CD8-positive, alpha-beta memory T cell (primary cell): ENCODE results near the gene ULK4. TPM values are rescaled to one million over a fixed set of nuclear protein-coding genes. Genes with fewer than 3 reads are reported as not detected.
"Not testable (repeated sequence)": the region's sequence is repeated elsewhere in the genome, so short reads cannot be mapped to it uniquely, and the experiment has no call there.

ENCODE experiments used
- CTCF ChIA-PET: fragments of 350-600 bp; sonication (Branson Sonifier 250); formaldehyde crosslinking; loops from one replicate; lab custom pipeline; 2021; ENCODE audit warnings: antibody characterized with exemption; lab: Charles Lee
- POLR2A ChIA-PET: fragments of 350-600 bp; sonication (Branson Sonifier 250); formaldehyde crosslinking; loops from one replicate; lab custom pipeline; 2021; ENCODE audit warnings: antibody characterized with exemption; lab: Charles Lee
- DNase-seq, 5 donors: peaks; one replicate each; pipeline versions ENCODE4 v3.0.0 to v3.0.0-alpha.2; 2020 to 2022; ENCODE audit warnings: mixed read lengths in 1 of 5
- H3K27ac ChIP-seq: one replicate; pipeline ENCODE4 v1.7.0; 2013; ENCODE audit warnings: low read depth, mild to moderate bottlenecking, low read length, moderate library complexity
- H3K27me3 ChIP-seq: 2 replicates; pipeline ENCODE4 v1.7.0; 2013; ENCODE audit warnings: low read length, mild to moderate bottlenecking; ENCODE audit not compliant: insufficient read depth, poor library complexity, severe bottlenecking
- H3K36me3 ChIP-seq: 2 replicates; pipeline ENCODE4 v1.7.0; 2013; ENCODE audit warnings: mild to moderate bottlenecking, low read length, moderate library complexity; ENCODE audit not compliant: insufficient read depth
- H3K4me1 ChIP-seq: 2 replicates; pipeline ENCODE4 v1.7.0; 2013; ENCODE audit warnings: mild to moderate bottlenecking, low read length, moderate library complexity; ENCODE audit not compliant: insufficient read depth
- H3K4me3 ChIP-seq: 2 replicates; pipeline ENCODE4 v1.7.0; 2013; ENCODE audit warnings: mild to moderate bottlenecking, low read length
- H3K9me3 ChIP-seq: 2 replicates; pipeline ENCODE4 v1.7.0; 2013; ENCODE audit warnings: mild to moderate bottlenecking, low read length
- H3K27ac Mint-ChIP-seq, 8 donors: one replicate each; pipeline ENCODE4 v1.8.0; 2020 to 2021; ENCODE audit warnings: mixed read lengths in 8 of 8, mild to moderate bottlenecking in 6 of 8, inconsistent platforms in 3 of 8, moderate library complexity in 3 of 8
- H3K27me3 Mint-ChIP-seq, 2 donors: one replicate each; pipeline ENCODE4 v1.8.0; 2020 to 2021; ENCODE audit warnings: mixed read lengths in 2 of 2, mild to moderate bottlenecking in 1 of 2, moderate library complexity in 1 of 2
- H3K36me3 Mint-ChIP-seq, 3 donors: one replicate each; pipeline ENCODE4 v1.8.0; 2020 to 2021; ENCODE audit warnings: mixed read lengths in 3 of 3, inconsistent platforms in 1 of 3, mild to moderate bottlenecking in 1 of 3
- H3K4me1 Mint-ChIP-seq, 3 donors: one replicate each; pipeline ENCODE4 v1.8.0; 2020 to 2021; ENCODE audit warnings: mixed read lengths in 3 of 3, inconsistent platforms in 1 of 3, mild to moderate bottlenecking in 1 of 3
- H3K4me3 Mint-ChIP-seq, 7 donors: one replicate each; pipeline ENCODE4 v1.8.0; 2020 to 2021; ENCODE audit warnings: mixed read lengths in 7 of 7, mild to moderate bottlenecking in 6 of 7, moderate library complexity in 4 of 7, inconsistent platforms in 2 of 7
- H3K9me3 Mint-ChIP-seq, 5 donors: one replicate each; pipeline ENCODE4 v1.8.0; 2020 to 2022; ENCODE audit warnings: mixed read lengths in 5 of 5, mild to moderate bottlenecking in 3 of 5, moderate library complexity in 2 of 5, inconsistent platforms in 1 of 5
- polyA plus RNA-seq: library from polyadenylated mRNA; unstranded; fragments of 300-500 nt; fragmentation: Illumina TruSeq; gene quantifications from one replicate; pipeline ENCODE4 v1.2.3, GENCODE V29; 2021
- total RNA-seq, 2 experiments: library from RNA; stranded (reverse); gene quantifications; one replicate each; pipeline ENCODE4 v1.2.3, GENCODE V29; 2021

ULK4 gene
- total and polyA plus RNA-seq, 3 experiments from 2014 or later, result 10.4 to 12.7 (median 12.3) TPM

DNA sequence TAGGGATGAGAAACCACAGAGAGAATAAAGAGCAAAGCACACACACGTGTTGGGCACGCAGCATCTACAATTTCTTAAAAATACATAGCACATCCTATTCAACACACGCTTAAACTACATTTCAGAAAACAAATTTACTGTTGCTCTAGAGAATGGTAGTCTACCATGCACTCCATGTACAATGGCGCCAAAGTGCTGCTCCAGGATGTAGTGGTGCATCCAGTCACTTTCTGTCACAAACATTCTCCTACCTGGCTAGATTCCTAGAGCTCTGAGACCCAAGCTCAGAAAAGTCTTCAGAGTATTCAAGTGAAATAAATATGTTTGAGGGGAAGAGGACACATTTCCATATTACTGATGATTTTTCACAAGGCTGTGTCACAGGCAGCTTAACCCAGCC is 388.3 kb downstream of the ULK4 start:
- no peaks in the 10 kb centered on the region for H3K4me1 Mint-ChIP-seq
- H3K4me3 Mint-ChIP-seq, result no peak overlapping the region

DNA sequence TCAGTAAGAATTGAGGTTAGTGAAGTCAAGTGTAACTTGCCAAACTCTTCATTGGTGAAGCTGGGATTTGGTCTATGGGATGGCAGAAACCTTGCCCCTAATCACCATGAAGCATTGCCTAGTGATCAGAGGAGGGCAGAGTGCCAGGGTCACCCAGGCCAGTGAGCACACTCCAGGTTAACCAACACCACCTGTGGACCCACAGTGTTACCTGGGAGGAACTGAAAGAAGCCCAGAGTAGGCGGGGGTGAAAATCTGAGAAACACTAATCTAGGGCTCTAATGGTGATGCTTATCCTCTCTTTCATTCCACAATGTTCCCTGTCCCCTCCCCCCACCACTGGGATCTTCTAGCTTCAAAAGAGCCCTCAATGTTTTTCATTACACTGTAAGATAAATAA is 389.8 kb downstream of the ULK4 start:
- no peak overlapping the region for H3K27ac ChIP-seq
- POLR2A ChIA-PET, result no interaction called here
- Mint-ChIP-seq H3K4me3 (no peak overlapping the region), H3K9me3 (peaks cover 0 to 5% (median 0%) of the 10 kb centered on the region in 5 donors), H3K36me3 (peaks cover 0 to 29% (median 4%) of the 10 kb centered on the region in 3 donors), H3K4me1 (no peaks in the 10 kb centered on the region), H3K27ac (no peak overlapping the region), H3K27me3 (no peaks in the 10 kb centered on the region)
- CTCF ChIA-PET, result interaction anchor here (0.9 kb wide), 1 partner anchor 39 kb away, joined by 3 read pairs; no protein-coding TSS in a partner anchor
- no peaks in the 10 kb centered on the region for H3K4me1 ChIP-seq
- no peaks in the 10 kb centered on the region for H3K27me3 ChIP-seq
- H3K9me3 ChIP-seq, result no peaks in the 10 kb centered on the region
- no peak overlapping the region for H3K4me3 ChIP-seq
- DNase-seq, result no peak
- no peaks in the 10 kb centered on the region for H3K36me3 ChIP-seq

More for the DNA sequence above, 388.3 kb downstream of the ULK4 start:
- Mint-ChIP-seq H3K27me3 (no peaks in the 10 kb centered on the region), H3K9me3 (no peaks in the 10 kb centered on the region), H3K36me3 (peaks cover 0 to 26% (median 4%) of the 10 kb centered on the region in 3 donors), H3K27ac (no peak overlapping the region)
- H3K27ac ChIP-seq, result no peak overlapping the region
- no peaks in the 10 kb centered on the region for H3K27me3 ChIP-seq
- H3K36me3 ChIP-seq, result no peaks in the 10 kb centered on the region
- no peak for DNase-seq
- ChIA-PET CTCF (no interaction called here), POLR2A (no interaction called here)
- no peaks in the 10 kb centered on the region for H3K4me1 ChIP-seq
- no peak overlapping the region for H3K4me3 ChIP-seq
- H3K9me3 ChIP-seq, result no peaks in the 10 kb centered on the region

DNA sequence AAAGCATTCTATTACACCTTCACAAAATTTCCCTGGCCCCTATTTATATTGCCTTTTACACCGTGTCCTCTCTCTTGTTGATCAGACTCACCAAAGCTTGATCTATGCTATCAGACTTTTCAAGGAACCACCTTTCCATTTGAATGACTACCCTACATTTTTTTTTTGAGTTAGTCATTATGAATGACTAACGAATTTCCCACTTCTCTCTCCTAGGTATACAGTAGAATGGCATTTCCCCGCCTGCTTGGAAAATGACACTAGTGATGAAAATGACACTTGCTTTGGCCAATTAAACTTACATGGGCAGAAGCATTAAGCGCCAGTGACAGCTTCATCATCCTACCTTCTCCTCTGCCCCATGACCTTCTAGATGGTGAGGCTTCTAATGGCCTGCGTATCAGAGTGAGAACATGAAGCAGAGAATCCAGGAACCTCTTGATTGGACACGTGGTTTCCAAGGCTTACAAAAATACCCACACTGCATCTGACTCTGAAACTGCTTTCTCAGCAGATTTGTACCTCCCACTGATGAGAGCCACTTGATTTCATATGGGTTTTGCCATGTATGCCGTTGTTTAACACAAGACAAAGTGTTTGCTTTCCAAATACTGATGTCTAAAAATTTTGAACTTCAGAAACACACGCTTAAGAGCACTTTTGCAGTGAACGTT is 392.1 kb downstream of the ULK4 start:
- H3K4me1 ChIP-seq, result no peaks in the 10 kb centered on the region
- no peaks in the 10 kb centered on the region for H3K27me3 ChIP-seq
- ChIA-PET CTCF (no interaction called here), POLR2A (no interaction called here)
- no peak overlapping the region for H3K4me3 ChIP-seq
- Mint-ChIP-seq H3K9me3 (peaks cover 0 to 14% (median 0%) of the 10 kb centered on the region in 5 donors), H3K36me3 (peaks cover 9 to 46% (median 11%) of the 10 kb centered on the region in 3 donors), H3K27ac (no peak overlapping the region), H3K4me1 (no peaks in the 10 kb centered on the region), H3K4me3 (no peak overlapping the region), H3K27me3 (no peaks in the 10 kb centered on the region)
- H3K9me3 ChIP-seq, result no peaks in the 10 kb centered on the region
- H3K36me3 ChIP-seq, result no peaks in the 10 kb centered on the region
- H3K27ac ChIP-seq, result no peak overlapping the region
- no peak for DNase-seq

DNA sequence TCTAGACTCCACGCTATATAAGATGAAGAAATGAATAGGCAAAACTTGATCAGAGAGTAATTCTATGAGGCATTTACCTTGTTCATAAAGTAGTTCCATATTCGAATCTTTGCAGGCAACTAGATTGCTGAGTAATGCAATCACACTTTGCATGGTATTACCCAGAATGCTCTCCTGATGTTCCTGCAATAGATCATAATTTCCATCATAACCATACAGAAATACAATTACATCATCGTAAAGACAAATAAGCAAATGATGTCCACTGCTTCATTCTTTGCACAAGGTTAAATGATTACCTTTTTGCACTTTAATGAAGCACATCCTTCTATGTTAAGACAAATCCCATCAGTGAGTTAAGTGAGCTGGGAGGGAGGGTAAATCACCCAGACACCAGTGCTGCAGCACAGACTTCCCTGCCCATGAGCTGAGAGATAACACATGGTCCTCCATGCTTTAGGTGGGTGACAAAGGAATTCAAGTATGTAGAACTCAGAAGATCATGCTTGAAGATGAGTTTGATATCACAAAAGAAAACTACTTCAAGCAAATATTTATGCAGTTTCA is 395.9 kb downstream of the ULK4 start:
- ChIA-PET CTCF (no interaction called here), POLR2A (no interaction called here)
- H3K4me3 Mint-ChIP-seq, result no peak overlapping the region
- H3K27me3 Mint-ChIP-seq, result no peaks in the 10 kb centered on the region
- Histone ChIP-seq H3K27me3 (no peaks in the 10 kb centered on the region), H3K9me3 (no peaks in the 10 kb centered on the region), H3K4me1 (no peaks in the 10 kb centered on the region), H3K4me3 (no peak overlapping the region), H3K36me3 (no peaks in the 10 kb centered on the region), H3K27ac (no peak overlapping the region)
- H3K9me3 Mint-ChIP-seq, result peaks cover 0 to 33% (median 0%) of the 10 kb centered on the region in 5 donors
- no peak overlapping the region for H3K27ac Mint-ChIP-seq
- H3K4me1 Mint-ChIP-seq, result no peaks in the 10 kb centered on the region
- peaks cover 7 to 65% (median 15%) of the 10 kb centered on the region in 3 donors for H3K36me3 Mint-ChIP-seq
- no peak for DNase-seq

DNA sequence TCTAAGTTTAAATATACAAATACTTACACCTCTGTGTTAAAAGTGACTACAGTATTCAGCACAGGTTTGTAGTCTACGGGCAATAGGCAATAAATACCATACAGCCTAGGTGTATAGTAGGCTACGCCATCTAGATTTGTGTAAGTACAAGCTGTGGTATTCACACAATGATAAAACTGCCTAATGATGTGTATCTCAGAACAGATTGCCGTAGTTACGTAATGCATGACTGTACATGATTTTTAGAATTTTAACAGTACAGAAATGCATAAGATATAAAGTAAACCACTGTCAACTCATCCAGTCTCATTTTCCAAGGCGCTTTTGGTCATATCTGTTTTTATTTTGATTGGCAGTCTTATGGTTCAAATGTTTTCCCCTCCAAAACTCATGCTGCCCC is 396.9 kb downstream of the ULK4 start:
- ChIA-PET POLR2A (no interaction called here), CTCF (no interaction called here)
- DNase-seq, result no peak
- H3K4me3 ChIP-seq, result no peak overlapping the region
- peaks cover 7 to 59% (median 15%) of the 10 kb centered on the region in 3 donors for H3K36me3 Mint-ChIP-seq
- H3K27ac ChIP-seq, result no peak overlapping the region
- H3K9me3 ChIP-seq, result no peaks in the 10 kb centered on the region
- H3K4me1 Mint-ChIP-seq, result no peaks in the 10 kb centered on the region
- no peaks in the 10 kb centered on the region for H3K27me3 ChIP-seq
- no peaks in the 10 kb centered on the region for H3K36me3 ChIP-seq
- no peak overlapping the region for H3K4me3 Mint-ChIP-seq
- no peak overlapping the region for H3K27ac Mint-ChIP-seq
- peaks cover 0 to 33% (median 0%) of the 10 kb centered on the region in 5 donors for H3K9me3 Mint-ChIP-seq
- H3K27me3 Mint-ChIP-seq, result no peaks in the 10 kb centered on the region
- H3K4me1 ChIP-seq, result no peaks in the 10 kb centered on the region

DNA sequence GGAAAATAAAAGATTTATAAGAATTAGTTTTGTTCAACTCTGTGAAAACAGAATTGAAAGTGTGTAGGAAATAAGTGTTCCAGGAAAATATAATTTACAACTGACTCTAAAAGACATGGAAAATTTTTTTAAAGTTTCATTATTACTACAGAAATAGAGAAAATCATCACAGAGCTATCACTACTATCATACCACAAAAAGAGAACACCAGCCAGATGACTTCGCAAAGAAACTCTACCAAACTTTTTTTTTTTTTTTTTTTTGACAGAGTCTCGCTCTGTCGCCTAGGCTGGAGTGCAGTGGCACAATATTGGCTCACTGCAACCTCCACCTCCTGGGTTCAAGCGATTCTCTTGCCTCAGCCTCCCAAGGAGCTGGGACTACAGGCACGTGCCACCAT is 405.7 kb downstream of the ULK4 start:
- CTCF ChIA-PET, H3K9me3 ChIP-seq, POLR2A ChIA-PET, H3K4me1 ChIP-seq, H3K27ac Mint-ChIP-seq, H3K4me3 ChIP-seq, H3K27me3 Mint-ChIP-seq, H3K4me1 Mint-ChIP-seq, H3K27ac ChIP-seq, H3K36me3 ChIP-seq, H3K27me3 ChIP-seq, DNase-seq, H3K4me3 Mint-ChIP-seq: not testable (repeated sequence)
- peaks cover 3 to 43% (median 5%) of the 10 kb centered on the region in 3 donors for H3K36me3 Mint-ChIP-seq
- H3K9me3 Mint-ChIP-seq, result peaks cover 9 to 44% (median 14%) of the 10 kb centered on the region in 5 donors

DNA sequence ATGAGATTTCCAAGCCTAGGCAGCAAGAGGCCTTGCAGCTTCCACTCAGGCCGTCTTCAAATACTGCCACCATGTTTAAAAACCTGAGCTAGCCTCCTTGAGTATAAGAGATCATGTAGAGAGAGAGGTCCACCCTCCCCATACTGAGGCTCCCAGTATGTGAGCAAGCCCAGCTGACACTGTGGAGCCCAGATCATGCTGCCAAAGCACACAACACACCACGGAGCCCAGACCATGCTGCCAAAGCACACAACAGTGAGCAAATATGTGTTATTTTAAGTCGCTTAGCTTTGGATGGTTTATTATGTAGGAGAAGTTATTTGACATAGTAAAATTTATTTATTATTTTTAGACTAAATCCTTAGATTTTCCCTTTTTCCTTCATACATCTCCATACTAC is 428.9 kb downstream of the ULK4 start:
- no peak overlapping the region for H3K27ac ChIP-seq
- CTCF ChIA-PET, result interaction anchor here (0.7 kb wide), 1 partner anchor 39 kb away, joined by 3 read pairs; no protein-coding TSS in a partner anchor
- Mint-ChIP-seq H3K4me3 (no peak overlapping the region), H3K36me3 (peaks cover 0 to 8% (median 0%) of the 10 kb centered on the region in 3 donors), H3K9me3 (peaks cover 0 to 16% (median 2%) of the 10 kb centered on the region in 5 donors), H3K4me1 (no peaks in the 10 kb centered on the region), H3K27me3 (no peaks in the 10 kb centered on the region), H3K27ac (no peak overlapping the region)
- H3K4me1 ChIP-seq, result no peaks in the 10 kb centered on the region
- POLR2A ChIA-PET, result no interaction called here
- no peaks in the 10 kb centered on the region for H3K36me3 ChIP-seq
- H3K9me3 ChIP-seq, result no peaks in the 10 kb centered on the region
- no peaks in the 10 kb centered on the region for H3K27me3 ChIP-seq
- no peak for DNase-seq
- no peak overlapping the region for H3K4me3 ChIP-seq

DNA sequence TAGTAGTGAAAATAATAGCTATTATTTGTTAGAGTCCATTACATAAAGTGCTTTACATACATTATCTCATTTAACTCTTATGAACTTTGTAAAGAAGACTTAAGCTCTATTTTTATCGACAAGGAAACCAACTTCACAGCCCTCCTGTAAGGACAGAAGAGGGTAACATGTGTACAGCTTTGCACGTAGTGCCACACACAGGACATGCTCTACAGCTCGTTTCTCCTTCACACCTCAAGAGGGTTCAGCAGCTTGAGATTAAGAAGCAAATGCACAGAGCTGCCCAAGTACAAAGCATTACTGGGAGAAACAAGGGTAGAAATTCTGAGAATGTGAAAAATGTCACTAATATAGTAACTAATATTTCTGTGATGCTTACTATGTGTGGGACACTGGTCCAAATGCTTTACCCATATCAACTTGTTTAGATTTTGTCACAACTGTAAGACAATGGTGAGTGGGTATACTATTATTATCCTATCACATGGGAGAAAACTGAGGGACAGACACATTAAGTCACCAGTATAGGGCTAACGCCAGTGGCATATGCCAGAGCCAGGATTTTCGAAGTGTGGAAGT is 434.8 kb downstream of the ULK4 start:
- Mint-ChIP-seq H3K27me3 (no peaks in the 10 kb centered on the region), H3K4me1 (no peaks in the 10 kb centered on the region), H3K4me3 (no peak overlapping the region), H3K27ac (no peak overlapping the region), H3K9me3 (peaks cover 0 to 11% (median 0%) of the 10 kb centered on the region in 5 donors), H3K36me3 (peaks cover 0 to 18% (median 0%) of the 10 kb centered on the region in 3 donors)
- Histone ChIP-seq H3K9me3 (no peaks in the 10 kb centered on the region), H3K36me3 (no peaks in the 10 kb centered on the region), H3K4me3 (no peak overlapping the region), H3K27ac (no peak overlapping the region), H3K27me3 (no peaks in the 10 kb centered on the region), H3K4me1 (no peaks in the 10 kb centered on the region)
- ChIA-PET POLR2A (no interaction called here), CTCF (interaction anchor here (1.3 kb wide), 1 partner anchor 9 kb away, joined by 3 read pairs; no protein-coding TSS in a partner anchor)
- no peak for DNase-seq
